HepG2 (cell line): ENCODE data around the gene LCLAT1. TPM values are rescaled to one million over a fixed set of nuclear protein-coding genes. Genes with fewer than 3 reads are reported as not detected.

ENCODE experiments used
- ARID2 ChIP-seq: sonication (generic); formaldehyde crosslinking; IDR thresholded peaks from 2 replicates; pipeline ENCODE4 v1.8.1; 2022; ENCODE audit warnings: mild to moderate bottlenecking, missing genetic modification reagents, borderline replicate concordance
- CBFB ChIP-seq: sonication (generic); formaldehyde crosslinking; IDR thresholded peaks from 2 replicates; pipeline ENCODE4 v1.4.0; 2020; ENCODE audit warnings: missing genetic modification reagents
- FOXO1 ChIP-seq: sonication (generic); formaldehyde crosslinking; IDR thresholded peaks from 2 replicates; pipeline ENCODE4 v1.4.0; 2020; ENCODE audit warnings: missing genetic modification reagents
- HMGA1 ChIP-seq: sonication (generic); formaldehyde crosslinking; conservative IDR thresholded peaks from 2 replicates; pipeline ENCODE4 v1.4.0; 2020; ENCODE audit warnings: missing genetic modification reagents
- JARID2 ChIP-seq: sonication (generic); formaldehyde crosslinking; IDR thresholded peaks from 2 replicates; pipeline ENCODE4 v1.8.1; 2023; ENCODE audit warnings: missing genetic modification reagents, inconsistent platforms; ENCODE audit not compliant: insufficient replicate concordance
- MED1 ChIP-seq: sonication (generic); formaldehyde crosslinking; IDR thresholded peaks from 2 replicates; pipeline ENCODE4 v1.4.0; 2020; ENCODE audit warnings: missing genetic modification reagents
- MTF1 ChIP-seq: sonication (generic); formaldehyde crosslinking; IDR thresholded peaks from 2 replicates; pipeline ENCODE4 v1.5.0; 2020; ENCODE audit warnings: missing genetic modification reagents
- MZF1 ChIP-seq: sonication (generic); formaldehyde crosslinking; IDR thresholded peaks from 2 replicates; pipeline ENCODE4 v1.8.1; 2023; ENCODE audit warnings: mild to moderate bottlenecking, missing genetic modification reagents, borderline replicate concordance
- RFXAP ChIP-seq: sonication (generic); formaldehyde crosslinking; IDR thresholded peaks from 2 replicates; pipeline ENCODE4 v1.4.0; 2020; ENCODE audit warnings: missing genetic modification reagents, borderline replicate concordance
- RNF2 ChIP-seq: fragments of 450-650 bp; conservative IDR thresholded peaks from 2 replicates; pipeline ENCODE4 v1.6.1; 2016; ENCODE audit warnings: low read depth
- SKI ChIP-seq: fragments of 450-650 bp; IDR thresholded peaks from one replicate; pipeline ENCODE4 v1.6.1; 2018; ENCODE audit warnings: mild to moderate bottlenecking; ENCODE audit not compliant: partially characterized antibody
- SRSF4 ChIP-seq: fragments of 200-400 bp; formaldehyde crosslinking; IDR thresholded peaks from one replicate; pipeline ENCODE4 v1.6.1; 2018; ENCODE audit warnings: mild to moderate bottlenecking, low read depth, low read length, moderate library complexity; ENCODE audit not compliant: poor library complexity, severe bottlenecking
- SRSF9 ChIP-seq: fragments of 200-400 bp; formaldehyde crosslinking; IDR thresholded peaks from 2 replicates; pipeline ENCODE4 v1.6.1; 2018; ENCODE audit warnings: borderline replicate concordance, mild to moderate bottlenecking, low read depth, low read length; ENCODE audit not compliant: insufficient read depth, poor library complexity, severe bottlenecking
- ZMYM2 ChIP-seq: sonication (generic); formaldehyde crosslinking; IDR thresholded peaks from 2 replicates; pipeline ENCODE4 v1.8.0; 2022; ENCODE audit warnings: mild to moderate bottlenecking, missing genetic modification reagents
- ZNF234 ChIP-seq: sonication (generic); formaldehyde crosslinking; conservative IDR thresholded peaks from 2 replicates; pipeline ENCODE4 v1.5.1; 2020; ENCODE audit warnings: mild to moderate bottlenecking, missing genetic modification reagents
- ZNF34 ChIP-seq: sonication (generic); formaldehyde crosslinking; IDR thresholded peaks from 2 replicates; pipeline ENCODE4 v1.4.0; 2020; ENCODE audit warnings: mild to moderate bottlenecking, missing genetic modification reagents, borderline replicate concordance
- ZNF605 ChIP-seq: sonication (generic); formaldehyde crosslinking; IDR thresholded peaks from 2 replicates; pipeline ENCODE4 v1.8.0; 2022; ENCODE audit warnings: mild to moderate bottlenecking, missing genetic modification reagents
- ZNF607 ChIP-seq: sonication (generic); formaldehyde crosslinking; IDR thresholded peaks from 2 replicates; pipeline ENCODE4 v1.5.1; 2020; ENCODE audit warnings: missing genetic modification reagents, mild to moderate bottlenecking, borderline replicate concordance
- ZNF772 ChIP-seq: sonication (generic); formaldehyde crosslinking; IDR thresholded peaks from 2 replicates; pipeline ENCODE4 v1.5.0; 2020; ENCODE audit warnings: mild to moderate bottlenecking, missing genetic modification reagents
- ZNF777 ChIP-seq: sonication (generic); formaldehyde crosslinking; IDR thresholded peaks from 2 replicates; pipeline ENCODE4 v1.4.0; 2020; ENCODE audit warnings: missing genetic modification reagents
- polyA plus RNA-seq, 8 experiments: library from polyadenylated mRNA; depleted of rRNA in 3 of 8; stranded (reverse) in 7 of 8; unstranded in 1 of 8; fragments of >200 nt; fragmentation: Illumina TruSeq in 4 of 8; extraction: Trizol in 4 of 8; gene quantifications; 2 replicates each; pipeline versions ENCODE4 v1.2.1 to v1.2.3, GENCODE V29; 2011 to 2016; ENCODE audit warnings: low read depth in 4 of 8, missing spikeins in 1 of 8, mixed read lengths in 1 of 8; ENCODE audit not compliant: insufficient read depth in 1 of 8
- total RNA-seq, 5 experiments: library from RNA; depleted of rRNA; stranded (reverse); fragments of >200 nt; fragmentation: Illumina TruSeq; extraction: Trizol; gene quantifications; 2 replicates each; pipeline ENCODE4 v1.2.3, GENCODE V29; 2016; ENCODE audit warnings: low read depth in 1 of 5
- TF ChIP-seq, protein P1 (sequence below): sonication (generic); formaldehyde crosslinking; IDR thresholded peaks from 2 replicates; pipeline ENCODE4 v1.4.0; 2020; ENCODE audit warnings: missing genetic modification reagents
- TF ChIP-seq, protein P2 (sequence below): IDR thresholded peaks from 2 replicates; pipeline ENCODE4 v1.4.0; 2020; ENCODE audit warnings: mild to moderate bottlenecking, missing genetic modification reagents
- TF ChIP-seq, protein P3 (sequence below): sonication (generic); formaldehyde crosslinking; IDR thresholded peaks from 2 replicates; pipeline ENCODE4 v1.5.0; 2020; ENCODE audit warnings: missing genetic modification reagents

Gene LCLAT1
- total and polyA plus RNA-seq, 2 of the 13 experiments (the other 11 are each of a cell fraction or from before 2014, with no cell fraction given), result 18.0 to 28.0 TPM

DNA sequence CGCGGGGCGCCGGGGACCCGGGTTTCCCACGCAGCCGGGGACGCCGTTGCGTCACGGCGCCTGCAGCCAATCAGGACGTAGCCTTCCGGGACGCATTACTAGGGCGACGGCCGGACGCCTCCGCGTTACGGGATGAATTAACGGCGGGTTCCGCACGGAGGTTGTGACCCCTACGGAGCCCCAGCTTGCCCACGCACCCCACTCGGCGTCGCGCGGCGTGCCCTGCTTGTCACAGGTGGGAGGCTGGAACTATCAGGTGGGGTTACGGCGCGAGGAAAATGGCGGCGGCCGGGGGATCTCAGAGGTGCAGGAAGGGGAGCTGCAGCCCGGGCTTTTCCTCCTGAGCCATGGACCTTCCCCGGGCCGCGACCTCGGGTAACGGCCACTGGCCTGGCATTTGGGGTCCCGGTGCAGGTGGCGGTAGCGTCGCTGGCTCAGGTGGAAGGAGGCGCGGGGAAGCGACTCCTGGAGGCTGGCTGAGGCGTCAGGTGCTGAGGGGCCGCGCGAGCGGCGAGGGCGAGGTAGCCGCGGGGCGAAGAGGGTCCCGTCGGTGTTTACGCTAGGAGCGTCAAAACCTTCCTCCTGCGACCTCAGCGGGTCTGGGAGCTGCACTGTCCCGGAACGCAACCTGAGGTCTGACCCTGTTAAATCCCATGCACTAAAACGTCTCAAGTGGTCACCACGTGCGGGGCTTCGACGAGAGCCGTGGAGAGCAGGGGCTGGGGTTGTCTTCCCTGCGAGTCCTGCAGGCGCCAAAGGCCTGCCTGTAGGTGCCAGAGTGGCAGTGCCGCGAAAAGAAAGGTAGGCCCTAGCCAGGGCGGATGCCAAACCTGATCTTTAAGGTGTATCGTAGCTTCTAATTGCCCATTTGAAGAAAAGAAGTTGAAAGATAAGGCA lies at the start of gene LCLAT1 (continued):
- TF ChIP-seq ARID2 (CRISPR knock-in tag), result peak; percentile 98; the same call in 1 of the 2 replicates
- peak; percentile 97 for TF ChIP-seq ZMYM2 (CRISPR knock-in tag)
- TF ChIP-seq HMGA1 (CRISPR knock-in tag), result no peak
- TF ChIP-seq MZF1 (CRISPR knock-in tag), result no peak
- peak; percentile 97 for TF ChIP-seq ZNF777 (CRISPR knock-in tag)
- no peak for TF ChIP-seq SRSF9
- peak; percentile 88; the same call in 1 of the 2 replicates for TF ChIP-seq ZNF772 (CRISPR knock-in tag)
- peak; percentile 95 for TF ChIP-seq MTF1 (CRISPR knock-in tag)
- peak; percentile 100 for TF ChIP-seq ZNF605
- peak; percentile 90 for TF ChIP-seq ZNF607 (CRISPR knock-in tag)
- peak; percentile 99 for TF ChIP-seq RNF2
- TF ChIP-seq SKI, result no peak
- no peak for TF ChIP-seq ZNF34 (CRISPR knock-in tag)
- no peak for TF ChIP-seq JARID2
- TF ChIP-seq, protein P1, sequence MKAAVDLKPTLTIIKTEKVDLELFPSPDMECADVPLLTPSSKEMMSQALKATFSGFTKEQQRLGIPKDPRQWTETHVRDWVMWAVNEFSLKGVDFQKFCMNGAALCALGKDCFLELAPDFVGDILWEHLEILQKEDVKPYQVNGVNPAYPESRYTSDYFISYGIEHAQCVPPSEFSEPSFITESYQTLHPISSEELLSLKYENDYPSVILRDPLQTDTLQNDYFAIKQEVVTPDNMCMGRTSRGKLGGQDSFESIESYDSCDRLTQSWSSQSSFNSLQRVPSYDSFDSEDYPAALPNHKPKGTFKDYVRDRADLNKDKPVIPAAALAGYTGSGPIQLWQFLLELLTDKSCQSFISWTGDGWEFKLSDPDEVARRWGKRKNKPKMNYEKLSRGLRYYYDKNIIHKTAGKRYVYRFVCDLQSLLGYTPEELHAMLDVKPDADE (CRISPR knock-in tag), result peak; percentile 90; the same call in 1 of the 2 replicates
- TF ChIP-seq FOXO1, result peak; percentile 12; the same call in 1 of the 2 replicates
- TF ChIP-seq CBFB (CRISPR knock-in tag), result peak; percentile 55; the same call in 1 of the 2 replicates
- TF ChIP-seq, protein P2, sequence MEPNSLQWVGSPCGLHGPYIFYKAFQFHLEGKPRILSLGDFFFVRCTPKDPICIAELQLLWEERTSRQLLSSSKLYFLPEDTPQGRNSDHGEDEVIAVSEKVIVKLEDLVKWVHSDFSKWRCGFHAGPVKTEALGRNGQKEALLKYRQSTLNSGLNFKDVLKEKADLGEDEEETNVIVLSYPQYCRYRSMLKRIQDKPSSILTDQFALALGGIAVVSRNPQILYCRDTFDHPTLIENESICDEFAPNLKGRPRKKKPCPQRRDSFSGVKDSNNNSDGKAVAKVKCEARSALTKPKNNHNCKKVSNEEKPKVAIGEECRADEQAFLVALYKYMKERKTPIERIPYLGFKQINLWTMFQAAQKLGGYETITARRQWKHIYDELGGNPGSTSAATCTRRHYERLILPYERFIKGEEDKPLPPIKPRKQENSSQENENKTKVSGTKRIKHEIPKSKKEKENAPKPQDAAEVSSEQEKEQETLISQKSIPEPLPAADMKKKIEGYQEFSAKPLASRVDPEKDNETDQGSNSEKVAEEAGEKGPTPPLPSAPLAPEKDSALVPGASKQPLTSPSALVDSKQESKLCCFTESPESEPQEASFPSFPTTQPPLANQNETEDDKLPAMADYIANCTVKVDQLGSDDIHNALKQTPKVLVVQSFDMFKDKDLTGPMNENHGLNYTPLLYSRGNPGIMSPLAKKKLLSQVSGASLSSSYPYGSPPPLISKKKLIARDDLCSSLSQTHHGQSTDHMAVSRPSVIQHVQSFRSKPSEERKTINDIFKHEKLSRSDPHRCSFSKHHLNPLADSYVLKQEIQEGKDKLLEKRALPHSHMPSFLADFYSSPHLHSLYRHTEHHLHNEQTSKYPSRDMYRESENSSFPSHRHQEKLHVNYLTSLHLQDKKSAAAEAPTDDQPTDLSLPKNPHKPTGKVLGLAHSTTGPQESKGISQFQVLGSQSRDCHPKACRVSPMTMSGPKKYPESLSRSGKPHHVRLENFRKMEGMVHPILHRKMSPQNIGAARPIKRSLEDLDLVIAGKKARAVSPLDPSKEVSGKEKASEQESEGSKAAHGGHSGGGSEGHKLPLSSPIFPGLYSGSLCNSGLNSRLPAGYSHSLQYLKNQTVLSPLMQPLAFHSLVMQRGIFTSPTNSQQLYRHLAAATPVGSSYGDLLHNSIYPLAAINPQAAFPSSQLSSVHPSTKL (CRISPR knock-in tag), result peak; percentile 30; the same call in 1 of the 2 replicates
- TF ChIP-seq, protein P3, sequence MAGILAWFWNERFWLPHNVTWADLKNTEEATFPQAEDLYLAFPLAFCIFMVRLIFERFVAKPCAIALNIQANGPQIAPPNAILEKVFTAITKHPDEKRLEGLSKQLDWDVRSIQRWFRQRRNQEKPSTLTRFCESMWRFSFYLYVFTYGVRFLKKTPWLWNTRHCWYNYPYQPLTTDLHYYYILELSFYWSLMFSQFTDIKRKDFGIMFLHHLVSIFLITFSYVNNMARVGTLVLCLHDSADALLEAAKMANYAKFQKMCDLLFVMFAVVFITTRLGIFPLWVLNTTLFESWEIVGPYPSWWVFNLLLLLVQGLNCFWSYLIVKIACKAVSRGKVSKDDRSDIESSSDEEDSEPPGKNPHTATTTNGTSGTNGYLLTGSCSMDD (CRISPR knock-in tag), result peak; percentile 50; the same call in 1 of the 2 replicates
- TF ChIP-seq SRSF4, result no peak
- TF ChIP-seq ZNF234 (CRISPR knock-in tag), result peak; percentile 87; the same call in 1 of the 2 replicates
- TF ChIP-seq MED1 (CRISPR knock-in tag), result peak; percentile 61; the same call in 1 of the 2 replicates
- peak; percentile 68 for TF ChIP-seq RFXAP (CRISPR knock-in tag)
